ENCODE measurements around the gene FNDC10.
"Not testable (repeated sequence)": the region's sequence is repeated elsewhere in the genome, so short reads cannot be mapped to it uniquely, and the experiment has no call there.

- TF ChIP-seq, protein P1, sequence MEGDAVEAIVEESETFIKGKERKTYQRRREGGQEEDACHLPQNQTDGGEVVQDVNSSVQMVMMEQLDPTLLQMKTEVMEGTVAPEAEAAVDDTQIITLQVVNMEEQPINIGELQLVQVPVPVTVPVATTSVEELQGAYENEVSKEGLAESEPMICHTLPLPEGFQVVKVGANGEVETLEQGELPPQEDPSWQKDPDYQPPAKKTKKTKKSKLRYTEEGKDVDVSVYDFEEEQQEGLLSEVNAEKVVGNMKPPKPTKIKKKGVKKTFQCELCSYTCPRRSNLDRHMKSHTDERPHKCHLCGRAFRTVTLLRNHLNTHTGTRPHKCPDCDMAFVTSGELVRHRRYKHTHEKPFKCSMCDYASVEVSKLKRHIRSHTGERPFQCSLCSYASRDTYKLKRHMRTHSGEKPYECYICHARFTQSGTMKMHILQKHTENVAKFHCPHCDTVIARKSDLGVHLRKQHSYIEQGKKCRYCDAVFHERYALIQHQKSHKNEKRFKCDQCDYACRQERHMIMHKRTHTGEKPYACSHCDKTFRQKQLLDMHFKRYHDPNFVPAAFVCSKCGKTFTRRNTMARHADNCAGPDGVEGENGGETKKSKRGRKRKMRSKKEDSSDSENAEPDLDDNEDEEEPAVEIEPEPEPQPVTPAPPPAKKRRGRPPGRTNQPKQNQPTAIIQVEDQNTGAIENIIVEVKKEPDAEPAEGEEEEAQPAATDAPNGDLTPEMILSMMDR (IDR thresholded peaks at IDR 0.05), result not testable (repeated sequence)
- TF ChIP-seq POLR2AphosphoS5 (IDR thresholded peaks at IDR 0.05), result not testable (repeated sequence)
These were observed 46.4 kb upstream of the FNDC10 start for GRCh38 chr1:1646326-1646725.

Measured in suprapubic skin (tissue), 3 donors.